ENCODE data around the gene COLEC11. TPM values are rescaled to one million over a fixed set of nuclear protein-coding genes. Genes with fewer than 3 reads are reported as not detected.

COLEC11 gene
- total and polyA plus RNA-seq, 2 donors (not counting 1 experiment from before 2014, with no cell fraction given): not detected

DNA sequence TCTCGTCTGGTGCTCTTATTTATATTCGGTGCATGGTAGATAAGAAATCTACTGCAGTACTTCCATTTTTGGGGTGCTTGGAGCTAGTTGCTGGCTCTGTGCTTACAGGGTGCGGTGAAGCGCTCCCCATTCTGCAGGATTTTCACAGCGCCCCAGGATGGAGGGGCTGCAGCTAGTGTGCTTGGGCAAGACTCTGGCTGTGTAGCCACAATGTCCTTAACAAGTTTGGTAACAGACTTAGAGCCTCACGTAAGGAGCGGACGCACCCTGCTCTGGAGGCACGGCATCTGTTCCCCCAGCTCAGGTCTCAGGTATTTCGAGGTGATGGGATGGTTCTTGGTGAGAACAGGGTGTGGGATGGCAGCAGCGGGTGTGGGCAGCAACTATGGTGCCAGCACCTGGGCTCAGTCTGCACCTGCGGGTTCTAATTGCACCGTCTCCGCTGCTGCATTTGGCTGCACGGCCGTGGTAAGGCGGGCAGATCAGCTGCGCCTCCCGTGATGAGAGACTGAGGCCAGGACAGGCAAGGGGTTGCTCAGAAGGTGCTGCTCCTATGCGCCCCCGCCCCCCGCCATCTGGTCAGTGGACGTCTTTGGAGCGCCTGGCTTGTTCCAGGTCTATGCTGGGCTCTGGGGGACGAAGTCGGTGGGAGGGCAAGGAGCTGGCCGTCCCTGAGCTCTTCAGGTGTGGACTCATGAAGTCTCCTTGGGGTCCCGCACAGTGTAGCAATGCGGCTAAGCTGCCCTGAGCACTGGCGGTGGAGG is 43.0 kb downstream of the COLEC11 start:
- Histone ChIP-seq H3K4me2 (replicated peaks; ENCODE audit: low read depth, low read length, poor library complexity, severe bottlenecking) (no peak overlapping the region), H3K36me3 (replicated peaks in 1 of 2; ENCODE audit: control extremely low read depth in 1 of 2, control insufficient read depth in 1 of 2, extremely low read depth in 1 of 2, insufficient read depth in 2 of 2, low read length in 1 of 2) (no peaks in the 10 kb centered on the region), H3K4me3 (ENCODE audit: control extremely low read depth in 1 of 5, extremely low read depth in 1 of 5, insufficient read depth in 1 of 5, low read depth in 2 of 5, low read length in 4 of 5) (no peak overlapping the region), H4K20me1 (ENCODE audit: control insufficient read depth, insufficient read depth, low read length, poor library complexity, severe bottlenecking) (no peaks in the 10 kb centered on the region), H3K27ac (ENCODE audit: low read length in 2 of 2) (no peak overlapping the region), H3K79me2 (ENCODE audit: control insufficient read depth, insufficient read depth, low read length) (no peaks in the 10 kb centered on the region), H3K9me3 (ENCODE audit: control extremely low read depth in 1 of 3, control insufficient read depth in 2 of 3, insufficient read depth in 1 of 3, low read length in 2 of 3) (no peaks in the 10 kb centered on the region), H3K27me3 (replicated peaks in 1 of 4; ENCODE audit: control extremely low read depth in 1 of 4, control insufficient read depth in 3 of 4, insufficient read depth in 4 of 4, low read length in 3 of 4) (no peaks in the 10 kb centered on the region), H3K4me1 (ENCODE audit: control insufficient read depth in 2 of 2, insufficient read depth in 2 of 2, low read length in 2 of 2) (no peaks in the 10 kb centered on the region), H3K9ac (ENCODE audit: low read length) (no peak overlapping the region), H2AFZ (ENCODE audit: insufficient read depth, low read depth, low read length, poor library complexity, severe bottlenecking) (no peak overlapping the region)
- TF ChIP-seq, protein P1, sequence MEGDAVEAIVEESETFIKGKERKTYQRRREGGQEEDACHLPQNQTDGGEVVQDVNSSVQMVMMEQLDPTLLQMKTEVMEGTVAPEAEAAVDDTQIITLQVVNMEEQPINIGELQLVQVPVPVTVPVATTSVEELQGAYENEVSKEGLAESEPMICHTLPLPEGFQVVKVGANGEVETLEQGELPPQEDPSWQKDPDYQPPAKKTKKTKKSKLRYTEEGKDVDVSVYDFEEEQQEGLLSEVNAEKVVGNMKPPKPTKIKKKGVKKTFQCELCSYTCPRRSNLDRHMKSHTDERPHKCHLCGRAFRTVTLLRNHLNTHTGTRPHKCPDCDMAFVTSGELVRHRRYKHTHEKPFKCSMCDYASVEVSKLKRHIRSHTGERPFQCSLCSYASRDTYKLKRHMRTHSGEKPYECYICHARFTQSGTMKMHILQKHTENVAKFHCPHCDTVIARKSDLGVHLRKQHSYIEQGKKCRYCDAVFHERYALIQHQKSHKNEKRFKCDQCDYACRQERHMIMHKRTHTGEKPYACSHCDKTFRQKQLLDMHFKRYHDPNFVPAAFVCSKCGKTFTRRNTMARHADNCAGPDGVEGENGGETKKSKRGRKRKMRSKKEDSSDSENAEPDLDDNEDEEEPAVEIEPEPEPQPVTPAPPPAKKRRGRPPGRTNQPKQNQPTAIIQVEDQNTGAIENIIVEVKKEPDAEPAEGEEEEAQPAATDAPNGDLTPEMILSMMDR (IDR thresholded peaks at IDR 0.05): no peak
- TF ChIP-seq EZH2 (IDR thresholded peaks at IDR 0.05; ENCODE audit: borderline replicate concordance, insufficient read depth, low read depth, low read length, poor library complexity, severe bottlenecking): no peak
- Mint-ChIP-seq H3K4me1 (no peaks in the 10 kb centered on the region), H3K27me3 (peaks cover 9% of the 10 kb centered on the region), H3K27ac (no peak overlapping the region), H3K9me3 (ENCODE audit: insufficient read depth) (no peaks in the 10 kb centered on the region), H3K4me3 (no peak overlapping the region)
- ChIA-PET POLR2A (no interaction called here), CTCF (no interaction called here)
- ATAC-seq (ENCODE audit: low read depth) (no peak), DNase-seq (no peak)
- intact Hi-C loops (cut with micrococcal nuclease): no loop called here
- 93% methylated on average over 30 of the region's 30 CpGs for WGBS (ENCODE audit: insufficient coverage)

DNA sequence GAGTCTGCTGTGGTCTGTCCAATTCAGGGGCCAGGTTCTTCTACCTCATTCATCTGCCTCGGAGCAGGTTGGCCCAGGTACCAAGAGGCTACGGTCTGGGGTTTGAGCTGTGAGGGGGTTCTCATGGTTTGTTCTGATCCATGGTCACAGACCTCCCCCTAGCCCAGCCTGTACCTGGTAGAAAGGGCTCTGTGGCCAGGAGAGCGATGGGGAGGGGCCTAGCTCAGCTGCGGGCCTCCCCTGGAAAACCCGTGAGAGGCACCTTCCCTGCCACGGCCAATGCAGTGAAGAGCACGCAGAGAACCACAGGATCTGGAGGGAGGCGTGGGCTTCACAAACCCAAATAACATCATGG is 43.5 kb downstream of the COLEC11 start:
- 80% methylated on average over 6 of the region's 8 CpGs for WGBS (ENCODE audit: insufficient coverage)
- Histone ChIP-seq H3K36me3 (replicated peaks in 1 of 2; ENCODE audit: control extremely low read depth in 1 of 2, control insufficient read depth in 1 of 2, extremely low read depth in 1 of 2, insufficient read depth in 2 of 2, low read length in 1 of 2) (no peaks in the 10 kb centered on the region), H2AFZ (ENCODE audit: insufficient read depth, low read depth, low read length, poor library complexity, severe bottlenecking) (no peak overlapping the region), H3K4me1 (ENCODE audit: control insufficient read depth in 2 of 2, insufficient read depth in 2 of 2, low read length in 2 of 2) (no peaks in the 10 kb centered on the region), H3K27ac (ENCODE audit: low read length in 2 of 2) (no peak overlapping the region), H4K20me1 (ENCODE audit: control insufficient read depth, insufficient read depth, low read length, poor library complexity, severe bottlenecking) (no peaks in the 10 kb centered on the region), H3K9me3 (ENCODE audit: control extremely low read depth in 1 of 3, control insufficient read depth in 2 of 3, insufficient read depth in 1 of 3, low read length in 2 of 3) (no peaks in the 10 kb centered on the region), H3K4me3 (ENCODE audit: control extremely low read depth in 1 of 5, extremely low read depth in 1 of 5, insufficient read depth in 1 of 5, low read depth in 2 of 5, low read length in 4 of 5) (no peak overlapping the region), H3K27me3 (replicated peaks in 1 of 4; ENCODE audit: control extremely low read depth in 1 of 4, control insufficient read depth in 3 of 4, insufficient read depth in 4 of 4, low read length in 3 of 4) (no peaks in the 10 kb centered on the region), H3K4me2 (replicated peaks; ENCODE audit: low read depth, low read length, poor library complexity, severe bottlenecking) (no peak overlapping the region), H3K9ac (ENCODE audit: low read length) (no peak overlapping the region), H3K79me2 (ENCODE audit: control insufficient read depth, insufficient read depth, low read length) (no peaks in the 10 kb centered on the region)
- ChIA-PET CTCF (no interaction called here), POLR2A (no interaction called here)
- H3K9me3 Mint-ChIP-seq (ENCODE audit: insufficient read depth): no peaks in the 10 kb centered on the region
- no peak for ATAC-seq (ENCODE audit: low read depth)
- TF ChIP-seq, protein P1 (IDR thresholded peaks at IDR 0.05): no peak
- TF ChIP-seq EZH2 (IDR thresholded peaks at IDR 0.05; ENCODE audit: borderline replicate concordance, insufficient read depth, low read depth, low read length, poor library complexity, severe bottlenecking): no peak
- H3K4me3 Mint-ChIP-seq: no peak overlapping the region
- peaks cover 9% of the 10 kb centered on the region for H3K27me3 Mint-ChIP-seq
- no peak for DNase-seq
- no peak overlapping the region for H3K27ac Mint-ChIP-seq
- no peaks in the 10 kb centered on the region for H3K4me1 Mint-ChIP-seq
- intact Hi-C loops (cut with micrococcal nuclease): no loop called here

All from B cell (primary cell).